Ectodermal cell (in vitro differentiated cells): Measurements from ENCODE around the gene OR1L4. TPM values are rescaled to one million over a fixed set of nuclear protein-coding genes. Genes with fewer than 3 reads are reported as not detected.

ENCODE experiments used
- H3K27ac ChIP-seq: 2 replicates; pipeline ENCODE4 v1.7.0; 2013; ENCODE audit warnings: mild to moderate bottlenecking, low read depth, low read length; ENCODE audit not compliant: insufficient read depth, poor library complexity, severe bottlenecking
- H3K27me3 ChIP-seq: 2 replicates; pipeline ENCODE4 v1.7.0; 2013; ENCODE audit warnings: mild to moderate bottlenecking, low read length; ENCODE audit not compliant: insufficient read depth, control insufficient read depth, poor library complexity, severe bottlenecking
- H3K36me3 ChIP-seq: one replicate; pipeline ENCODE4 v1.7.0; 2013; ENCODE audit warnings: low read length; ENCODE audit not compliant: control insufficient read depth, insufficient read depth
- H3K4me1 ChIP-seq: one replicate; pipeline ENCODE4 v1.7.0; 2013; ENCODE audit warnings: low read length; ENCODE audit not compliant: control insufficient read depth, insufficient read depth
- H3K4me3 ChIP-seq: 2 replicates; pipeline ENCODE4 v1.7.0; 2013; ENCODE audit warnings: low read depth, low read length, control low read depth; ENCODE audit not compliant: insufficient read depth
- H3K9me3 ChIP-seq: 2 replicates; pipeline ENCODE4 v1.7.0; 2013; ENCODE audit warnings: mild to moderate bottlenecking, low read length, moderate library complexity; ENCODE audit not compliant: control insufficient read depth
- WGBS, 2 experiments: methylation state at CpG; one replicate each; pipeline ENCODE4 v1.1.7; 2013; ENCODE audit warnings: missing lambda C conversion rate in 2 of 2; 5-methylcytosine and 5-hydroxymethylcytosine counted together
- polyA plus RNA-seq, 4 experiments: library from polyadenylated mRNA; stranded (reverse); fragments of 50-300 nt; gene quantifications; one replicate each; pipeline ENCODE4 v1.2.3, GENCODE V29; 2013

The OR1L4 gene, protein sequence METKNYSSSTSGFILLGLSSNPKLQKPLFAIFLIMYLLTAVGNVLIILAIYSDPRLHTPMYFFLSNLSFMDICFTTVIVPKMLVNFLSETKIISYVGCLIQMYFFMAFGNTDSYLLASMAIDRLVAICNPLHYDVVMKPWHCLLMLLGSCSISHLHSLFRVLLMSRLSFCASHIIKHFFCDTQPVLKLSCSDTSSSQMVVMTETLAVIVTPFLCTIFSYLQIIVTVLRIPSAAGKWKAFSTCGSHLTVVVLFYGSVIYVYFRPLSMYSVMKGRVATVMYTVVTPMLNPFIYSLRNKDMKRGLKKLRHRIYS
- not detected for polyA plus RNA-seq (2013, experiment 1 of 4)
- polyA plus RNA-seq (2013, experiment 2 of 4): not detected
- not detected for polyA plus RNA-seq (2013, experiment 3 of 4)
- polyA plus RNA-seq (2013, experiment 4 of 4): not detected

DNA sequence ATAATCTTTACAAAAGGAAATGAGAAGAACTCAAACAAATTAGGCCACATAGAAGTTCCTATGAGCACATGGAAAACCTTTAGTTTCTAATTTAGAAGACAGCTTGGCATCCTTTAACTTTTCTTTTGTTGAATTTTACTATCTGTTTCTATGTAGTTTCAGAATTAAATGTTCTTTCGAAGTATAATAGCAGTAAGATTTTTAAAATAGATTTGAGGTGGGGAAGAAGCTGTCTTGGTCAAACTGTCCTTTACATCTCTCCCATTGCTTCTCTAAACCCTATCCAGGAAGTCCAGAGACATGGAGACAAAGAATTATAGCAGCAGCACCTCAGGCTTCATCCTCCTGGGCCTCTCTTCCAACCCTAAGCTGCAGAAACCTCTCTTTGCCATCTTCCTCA lies at the start of gene OR1L4:
TSS of gene OR1L4 (plus strand) at position 301 of the 400 bp plus-strand sequence. CDS start at position 301, 0 bp downstream.
- H3K9me3 ChIP-seq: peaks cover 6% of the 10 kb centered on the region
- no peaks in the 10 kb centered on the region for H3K36me3 ChIP-seq
- WGBS, 2 experiments: 73% methylated on average over 1 of the region's 1 CpG; no CpG with 5 or more reads in 1 of the 2 experiments
- H3K27me3 ChIP-seq: no peaks in the 10 kb centered on the region
- no peak within 1 kb of the TSS for H3K4me3 ChIP-seq
- H3K27ac ChIP-seq: no peak within 1 kb of the TSS
- no peaks in the 10 kb centered on the region for H3K4me1 ChIP-seq

DNA sequence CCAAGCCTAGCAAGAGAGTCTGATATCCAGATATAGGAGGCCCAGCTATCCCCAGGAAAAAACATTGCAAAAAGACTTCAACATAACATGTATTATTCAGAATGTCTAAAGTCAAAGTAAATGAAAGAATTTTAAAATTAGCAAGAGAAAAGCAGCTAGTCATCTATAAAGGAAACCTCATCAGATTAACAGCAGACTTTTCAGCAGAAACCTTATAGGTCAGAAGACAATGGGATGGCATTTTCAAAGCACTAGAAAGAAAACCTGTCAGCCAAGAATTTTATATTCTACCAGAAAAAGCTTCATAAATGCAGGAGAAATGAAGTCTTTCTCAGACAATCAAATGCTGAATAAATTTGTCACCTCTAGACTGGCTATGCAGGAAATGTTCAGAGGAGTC lies 38.9 kb upstream of the OR1L4 start:
- H3K4me1 ChIP-seq: no peaks in the 10 kb centered on the region
- no peak overlapping the region for H3K27ac ChIP-seq
- H3K9me3 ChIP-seq: peaks cover under 1% of the 10 kb centered on the region
- no peaks in the 10 kb centered on the region for H3K27me3 ChIP-seq
- no peak overlapping the region for H3K4me3 ChIP-seq
- no peaks in the 10 kb centered on the region for H3K36me3 ChIP-seq

DNA sequence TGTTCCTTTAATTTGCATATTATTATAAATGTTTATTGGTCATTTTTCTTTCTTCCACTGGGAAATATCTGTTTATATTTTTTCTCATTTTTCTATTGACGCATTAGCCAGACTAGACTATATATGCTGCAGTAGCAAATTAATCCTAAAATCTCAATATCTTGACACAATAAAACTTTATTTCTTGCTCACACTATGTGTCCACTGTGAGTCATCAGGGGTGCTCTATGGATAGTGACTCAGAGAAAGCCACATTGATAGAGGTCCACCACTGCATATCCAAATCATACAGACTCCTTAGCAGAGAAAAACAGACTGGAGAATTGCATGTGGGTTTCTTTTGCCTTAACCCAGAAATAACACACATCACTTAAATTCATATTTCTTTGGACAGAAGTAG lies 28.1 kb upstream of the OR1L4 start:
- Histone ChIP-seq H3K9me3 (peaks cover 3% of the 10 kb centered on the region), H3K4me3 (no peak overlapping the region), H3K4me1 (no peaks in the 10 kb centered on the region), H3K36me3 (no peaks in the 10 kb centered on the region), H3K27me3 (no peaks in the 10 kb centered on the region), H3K27ac (no peak overlapping the region)
- 86 to 89% methylated on average over 1 of the region's 1 CpG for WGBS, 2 experiments

DNA sequence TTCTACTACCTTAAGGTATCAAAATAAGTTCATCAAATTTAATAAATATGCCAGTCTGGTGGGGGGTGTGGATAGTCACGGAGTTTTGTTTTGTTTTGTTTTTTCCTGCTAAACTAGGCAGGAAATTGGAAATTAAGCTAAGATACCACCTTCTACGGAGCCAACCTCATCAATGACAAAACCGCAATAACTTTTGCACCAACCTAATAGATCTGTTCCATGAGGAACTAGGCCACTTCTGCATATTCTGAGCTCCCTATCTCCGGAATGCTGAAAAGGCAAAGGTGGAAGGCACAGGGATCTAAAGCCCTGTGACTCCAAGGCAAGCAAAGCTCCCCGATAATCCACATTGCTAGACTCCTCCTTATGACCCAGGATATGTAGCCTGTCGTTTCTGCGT lies 5.8 kb upstream of the OR1L4 start:
- 74 to 76% methylated on average over 6 to 7 of the region's 7 CpGs for WGBS, 2 experiments
- Histone ChIP-seq H3K4me3 (no peak overlapping the region), H3K27ac (no peak overlapping the region), H3K4me1 (no peaks in the 10 kb centered on the region), H3K27me3 (no peaks in the 10 kb centered on the region), H3K36me3 (no peaks in the 10 kb centered on the region), H3K9me3 (no peaks in the 10 kb centered on the region)

DNA sequence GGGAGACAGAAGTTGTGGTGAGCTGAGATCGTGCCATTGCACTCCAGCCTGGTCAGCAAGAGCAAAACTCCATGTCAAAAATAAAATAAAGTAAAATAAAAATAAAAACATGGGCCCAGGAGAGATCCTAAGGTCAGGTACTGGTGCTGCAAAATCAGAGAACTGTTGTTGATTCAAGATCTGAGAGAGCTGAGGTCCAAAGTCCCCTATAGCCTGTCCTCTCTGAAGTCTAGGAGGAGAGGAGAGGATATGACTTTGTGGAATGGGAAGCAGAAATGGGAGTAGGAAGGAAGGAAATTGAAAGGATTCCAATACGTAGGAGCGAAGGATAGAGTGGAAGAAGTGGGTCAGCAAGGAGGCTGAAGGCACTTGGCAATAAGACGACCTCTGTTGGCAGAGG lies 4.6 kb upstream of the OR1L4 start:
- Histone ChIP-seq H3K27ac (no peak overlapping the region), H3K36me3 (no peaks in the 10 kb centered on the region), H3K4me3 (no peak overlapping the region), H3K4me1 (no peaks in the 10 kb centered on the region), H3K27me3 (no peaks in the 10 kb centered on the region), H3K9me3 (peaks cover 5% of the 10 kb centered on the region)
- 72 to 75% methylated on average over 3 to 4 of the region's 4 CpGs for WGBS, 2 experiments

DNA sequence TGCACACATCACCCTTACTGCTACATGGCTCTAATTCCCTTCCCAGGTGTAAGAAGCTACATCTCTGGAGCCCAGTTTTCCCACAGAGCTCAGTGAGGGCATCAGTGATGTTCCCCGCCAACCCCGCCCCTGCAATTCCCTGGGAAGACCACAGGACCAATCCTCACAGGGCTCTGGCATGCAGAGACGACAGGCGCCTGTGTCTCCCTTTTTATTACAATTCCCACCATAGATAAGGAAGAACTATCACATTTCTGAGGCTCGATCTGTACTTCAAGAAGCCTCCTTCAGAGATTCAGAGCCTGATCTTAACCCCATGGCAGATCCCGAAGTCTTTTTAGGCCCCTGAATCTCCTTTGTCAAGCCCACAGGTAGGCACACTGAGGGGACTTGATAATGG lies 18.2 kb downstream of the OR1L4 start, which contains the start of gene OR1L6:
TSS of gene OR1L6 (plus strand) at position 301 of the 400 bp plus-strand sequence. CDS start 7,545 bp downstream, outside the sequence.
- no peak within 1 kb of the TSS for H3K4me3 ChIP-seq
- H3K27me3 ChIP-seq: no peaks in the 10 kb centered on the region
- H3K27ac ChIP-seq: no peak within 1 kb of the TSS
- H3K36me3 ChIP-seq: no peaks in the 10 kb centered on the region
- WGBS, 2 experiments: 79 to 80% methylated on average over 6 of the region's 6 CpGs
- no peaks in the 10 kb centered on the region for H3K9me3 ChIP-seq
- no peaks in the 10 kb centered on the region for H3K4me1 ChIP-seq

DNA sequence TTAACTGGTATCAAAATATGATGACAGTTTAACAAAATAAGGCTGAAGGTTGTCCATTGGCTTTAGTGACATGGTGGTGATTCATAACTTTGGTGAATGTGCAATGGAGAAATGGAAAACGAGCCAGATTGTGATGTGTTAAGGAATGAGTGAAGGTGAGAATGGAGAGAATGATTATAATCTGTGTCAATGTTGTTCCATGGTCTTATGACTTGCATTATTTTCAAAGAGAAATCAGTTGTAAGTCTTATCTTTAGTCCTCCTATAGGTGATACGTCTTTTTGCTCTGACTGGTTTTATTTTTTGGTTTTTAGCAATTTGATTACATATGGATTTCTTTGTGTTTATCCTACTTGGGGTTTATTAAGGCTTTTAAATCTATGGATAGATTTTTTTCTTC lies 31.0 kb downstream of the OR1L4 start:
- Histone ChIP-seq H3K36me3 (no peaks in the 10 kb centered on the region), H3K4me1 (no peaks in the 10 kb centered on the region), H3K9me3 (peaks cover 3% of the 10 kb centered on the region), H3K27me3 (no peaks in the 10 kb centered on the region), H3K27ac (no peak overlapping the region), H3K4me3 (no peak overlapping the region)
- WGBS, 2 experiments: 0 to 36% methylated on average over 1 to 2 of the region's 2 CpGs

DNA sequence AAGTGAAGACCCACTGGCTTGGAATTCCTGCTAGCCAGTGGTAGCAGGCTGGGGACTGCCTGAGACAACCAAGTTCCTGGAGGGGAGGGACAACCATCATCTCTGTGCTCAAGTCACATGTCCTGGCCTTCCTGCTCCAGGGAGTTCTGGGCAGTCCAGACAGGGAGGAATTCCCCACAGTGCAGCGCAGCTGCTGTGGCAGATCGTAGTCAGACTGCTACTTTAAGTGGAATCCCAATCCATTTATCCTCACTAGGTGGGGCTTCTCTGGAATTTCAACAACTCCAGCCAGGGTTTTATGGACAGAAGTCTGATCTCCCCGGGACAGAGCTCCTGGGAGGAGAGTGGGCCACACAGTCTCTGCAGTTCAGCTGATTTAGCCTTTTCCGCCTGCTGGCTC lies 44.0 kb downstream of the OR1L4 start:
- Histone ChIP-seq H3K4me1 (no peaks in the 10 kb centered on the region), H3K36me3 (no peaks in the 10 kb centered on the region), H3K27ac (no peak overlapping the region), H3K9me3 (peaks cover 4% of the 10 kb centered on the region), H3K27me3 (no peaks in the 10 kb centered on the region), H3K4me3 (no peak overlapping the region)
- 84 to 85% methylated on average over 4 of the region's 4 CpGs for WGBS, 2 experiments
